Glutamatergic neuron (in vitro differentiated cells): Measurements from ENCODE around the gene MORN5. TPM values are rescaled to one million over a fixed set of nuclear protein-coding genes. Genes with fewer than 3 reads are reported as not detected.
"Not testable (repeated sequence)": the region's sequence is repeated elsewhere in the genome, so short reads cannot be mapped to it uniquely, and the experiment has no call there.

Experiments
- DNase-seq: peaks from one replicate; pipeline ENCODE4 v3.0.0; 2022
- H3K27ac Mint-ChIP-seq: one replicate; pipeline ENCODE4 v1.8.0; 2020; ENCODE audit warnings: mild to moderate bottlenecking, mixed read lengths, inconsistent platforms; ENCODE audit not compliant: unreplicated experiment
- H3K27me3 Mint-ChIP-seq: one replicate; pipeline ENCODE4 v1.8.0; 2020; ENCODE audit warnings: mild to moderate bottlenecking, moderate library complexity, mixed read lengths, inconsistent platforms; ENCODE audit not compliant: unreplicated experiment
- H3K36me3 Mint-ChIP-seq: one replicate; pipeline ENCODE4 v1.8.0; 2020; ENCODE audit warnings: mild to moderate bottlenecking, mixed read lengths, inconsistent platforms; ENCODE audit not compliant: unreplicated experiment
- H3K4me1 Mint-ChIP-seq: one replicate; pipeline ENCODE4 v1.8.0; 2020; ENCODE audit warnings: mild to moderate bottlenecking, low read depth, mixed read lengths, inconsistent platforms; ENCODE audit not compliant: unreplicated experiment
- H3K4me3 Mint-ChIP-seq: one replicate; pipeline ENCODE4 v1.8.0; 2020; ENCODE audit warnings: mild to moderate bottlenecking, mixed read lengths, inconsistent platforms; ENCODE audit not compliant: unreplicated experiment
- H3K9me3 Mint-ChIP-seq: one replicate; pipeline ENCODE4 v1.8.0; 2020; ENCODE audit warnings: mild to moderate bottlenecking, moderate library complexity, mixed read lengths, inconsistent platforms; ENCODE audit not compliant: unreplicated experiment
- CTCF ChIP-seq: fragments of 200-600 bp; sonication (generic); IDR thresholded peaks from one replicate; pipeline ENCODE4 v1.5.0; 2021; ENCODE audit not compliant: partially characterized antibody, unreplicated experiment
- total RNA-seq: library from RNA; stranded (reverse); fragmentation: NEBNext Ultra II Directional; extraction: Animal tissue kit (Norgen Biotek cat#: 25700); gene quantifications from one replicate; pipeline ENCODE4 v1.2.1, GENCODE V29; 2021; ENCODE audit not compliant: unreplicated experiment

The MORN5 gene
- total RNA-seq, 1 donor from 2014 or later: not detected

- peaks cover 2% of the 10 kb centered on the region for H3K9me3 Mint-ChIP-seq
- H3K27me3 Mint-ChIP-seq: peaks cover 2% of the 10 kb centered on the region
- no peak for DNase-seq
- no peak overlapping the region for H3K27ac Mint-ChIP-seq
- TF ChIP-seq CTCF: no peak
- no peaks in the 10 kb centered on the region for H3K36me3 Mint-ChIP-seq
- peaks cover 9% of the 10 kb centered on the region for H3K4me1 Mint-ChIP-seq
- no peak overlapping the region for H3K4me3 Mint-ChIP-seq
Measured at GRCh38 chr9:122113574-122113973, 46.1 kb upstream of the MORN5 start.

- Mint-ChIP-seq H3K9me3 (peaks cover 4% of the 10 kb centered on the region), H3K27ac (no peak overlapping the region), H3K27me3 (peaks cover 2% of the 10 kb centered on the region), H3K36me3 (no peaks in the 10 kb centered on the region), H3K4me1 (peaks cover 6% of the 10 kb centered on the region), H3K4me3 (no peak overlapping the region)
- DNase-seq: peak; percentile 12
- TF ChIP-seq CTCF: no peak
Measured at GRCh38 chr9:122115176-122116035, 44.3 kb upstream of the MORN5 start.

DNA sequence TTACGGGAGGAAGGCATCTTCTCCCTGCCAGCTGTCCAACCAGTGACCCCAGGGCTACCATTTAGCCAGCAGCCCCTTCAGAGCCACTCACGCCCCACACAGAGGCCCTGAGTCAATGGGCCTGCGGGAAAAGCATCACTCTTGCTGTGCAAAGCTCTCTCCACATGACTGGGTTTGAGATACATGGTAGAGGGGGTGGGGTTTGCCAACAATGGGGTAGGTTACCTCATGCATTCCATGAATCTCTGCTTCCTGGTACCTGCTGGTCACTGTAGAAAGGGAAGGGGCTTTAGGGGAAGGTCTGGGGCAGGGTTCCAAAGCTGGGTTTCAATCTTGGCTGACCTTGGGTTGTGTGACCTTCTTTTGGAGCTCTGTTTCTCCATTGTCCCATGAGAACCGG is 43.7 kb upstream of the MORN5 start:
- no peak for TF ChIP-seq CTCF
- H3K27ac Mint-ChIP-seq: no peak overlapping the region
- peaks cover 4% of the 10 kb centered on the region for H3K9me3 Mint-ChIP-seq
- H3K27me3 Mint-ChIP-seq: peaks cover 2% of the 10 kb centered on the region
- H3K4me3 Mint-ChIP-seq: no peak overlapping the region
- DNase-seq: no peak
- peaks cover 6% of the 10 kb centered on the region for H3K4me1 Mint-ChIP-seq
- H3K36me3 Mint-ChIP-seq: no peaks in the 10 kb centered on the region

- Mint-ChIP-seq H3K27me3 (peaks cover 2% of the 10 kb centered on the region), H3K36me3 (no peaks in the 10 kb centered on the region), H3K27ac (no peak overlapping the region), H3K4me1 (peaks cover 6% of the 10 kb centered on the region), H3K9me3 (peaks cover 4% of the 10 kb centered on the region), H3K4me3 (no peak overlapping the region)
- no peak for TF ChIP-seq CTCF
- no peak for DNase-seq
Measured at GRCh38 chr9:122116448-122117173, 43.1 kb upstream of the MORN5 start.

DNA sequence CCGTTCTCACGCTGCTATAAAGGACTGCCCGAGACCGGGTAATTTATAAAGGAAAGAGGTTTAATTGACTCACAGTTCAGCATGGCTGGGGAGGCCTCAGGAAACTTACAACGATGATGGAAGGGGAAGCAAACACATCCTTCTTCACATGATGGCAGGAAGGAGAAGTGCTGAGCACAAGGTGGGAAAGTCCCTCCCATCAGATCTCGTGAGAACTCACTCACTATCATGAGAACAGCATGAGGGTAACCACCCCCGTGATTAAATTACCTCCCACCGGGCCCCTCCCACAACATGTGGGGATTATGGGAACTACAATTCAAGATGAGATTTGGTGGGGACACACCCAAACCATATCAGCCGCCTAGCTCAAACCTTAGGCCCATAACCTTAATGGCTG is 42.5 kb upstream of the MORN5 start:
- not testable (repeated sequence) for DNase-seq, H3K27me3 Mint-ChIP-seq, H3K36me3 Mint-ChIP-seq, H3K4me1 Mint-ChIP-seq, H3K9me3 Mint-ChIP-seq, H3K27ac Mint-ChIP-seq, H3K4me3 Mint-ChIP-seq
